GM23248 (cell line): ENCODE results near the gene RBFOX1.

ENCODE experiments used
- EZH2 ChIP-seq: fragments of 200-600 bp; sonication (generic); IDR thresholded peaks from 2 replicates; pipeline ENCODE4 v1.6.1; 2018; ENCODE audit warnings: antibody characterized with exemption, mild to moderate bottlenecking; ENCODE audit not compliant: insufficient read depth, poor library complexity, severe bottlenecking
- EZH2phosphoT487 ChIP-seq: fragments of 200-600 bp; sonication (generic); IDR thresholded peaks from 2 replicates; pipeline ENCODE4 v1.6.1; 2018; ENCODE audit warnings: antibody characterized with exemption, moderate library complexity, mild to moderate bottlenecking, low read depth; ENCODE audit not compliant: insufficient read depth

DNA sequence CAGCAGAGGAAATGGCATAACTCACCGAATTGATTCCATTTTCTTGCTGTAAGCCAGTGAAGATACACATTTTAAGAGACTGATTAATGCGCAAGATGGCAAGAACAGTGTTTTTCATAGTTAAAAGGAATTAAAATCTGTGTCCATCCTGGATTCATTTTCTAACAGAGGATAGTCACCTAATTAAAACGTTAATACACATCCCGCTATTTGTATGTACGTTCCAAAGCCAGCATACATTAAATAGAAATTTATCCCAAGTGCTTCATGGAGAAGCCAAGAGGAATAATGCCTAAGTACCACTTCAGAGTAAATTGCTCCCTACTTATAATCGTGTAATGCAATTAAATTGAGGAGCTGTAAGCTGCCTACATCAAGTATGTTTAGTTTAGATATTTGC is 49.9 kb downstream of the RBFOX1 start:
- TF ChIP-seq EZH2 (no peak), EZH2phosphoT487 (no peak)
